MM.1S (cell line): ENCODE data around the gene GFRAL.

Experiments
- DNase-seq: peaks from one replicate; pipeline ENCODE4 v3.0.0-alpha.2; 2015
- H2AFZ ChIP-seq: fragments of 300-600 bp; sonication (generic); 2 replicates; pipeline ENCODE4 v1.6.0; 2016; ENCODE audit warnings: antibody characterized with exemption, low read length
- H3F3A ChIP-seq: fragments of 300-600 bp; sonication (generic); 2 replicates; pipeline ENCODE4 v1.6.1; 2016; ENCODE audit warnings: mild to moderate bottlenecking, antibody characterized with exemption, low read length, moderate library complexity, mixed read lengths; ENCODE audit not compliant: insufficient read depth
- H3K27ac ChIP-seq: fragments of 300-600 bp; sonication (generic); 2 replicates; pipeline ENCODE4 v1.5.1; 2016; ENCODE audit warnings: mild to moderate bottlenecking, low read length
- H3K27me3 ChIP-seq: fragments of 300-600 bp; sonication (generic); replicated peaks from 2 replicates; pipeline ENCODE4 v1.6.0; 2016; ENCODE audit warnings: low read length; ENCODE audit not compliant: insufficient read depth
- H3K36me3 ChIP-seq: fragments of 300-600 bp; sonication (generic); replicated peaks from 2 replicates; pipeline ENCODE4 v1.6.1; 2016; ENCODE audit warnings: mild to moderate bottlenecking, low read length, mixed read lengths; ENCODE audit not compliant: insufficient read depth
- H3K4me1 ChIP-seq: fragments of 300-600 bp; sonication (generic); 2 replicates; pipeline ENCODE4 v1.6.1; 2016; ENCODE audit warnings: low read length, mixed read lengths
- H3K4me2 ChIP-seq: fragments of 300-600 bp; sonication (generic); 2 replicates; pipeline ENCODE4 v1.6.0; 2016; ENCODE audit warnings: low read depth, low read length
- H3K4me3 ChIP-seq: fragments of 300-600 bp; sonication (generic); 2 replicates; pipeline ENCODE4 v1.5.1; 2016; ENCODE audit warnings: low read length, mixed read lengths
- H3K79me2 ChIP-seq: fragments of 300-600 bp; sonication (generic); 2 replicates; pipeline ENCODE4 v1.6.1; 2016; ENCODE audit warnings: mixed run types, low read length, mixed read lengths
- H3K9ac ChIP-seq: fragments of 300-600 bp; sonication (generic); 2 replicates; pipeline ENCODE4 v1.6.1; 2016; ENCODE audit warnings: low read length, mixed read lengths
- H3K9me2 ChIP-seq: fragments of 300-600 bp; sonication (generic); replicated peaks from 2 replicates; pipeline ENCODE4 v1.6.1; 2016; ENCODE audit warnings: mild to moderate bottlenecking, low read length, mixed read lengths; ENCODE audit not compliant: insufficient read depth
- H3K9me3 ChIP-seq: fragments of 300-600 bp; sonication (generic); replicated peaks from 2 replicates; pipeline ENCODE4 v1.6.1; 2016; ENCODE audit warnings: mild to moderate bottlenecking, low read length, mixed read lengths; ENCODE audit not compliant: insufficient read depth
- H4K20me1 ChIP-seq: fragments of 300-600 bp; sonication (generic); 2 replicates; pipeline ENCODE4 v1.6.1; 2016; ENCODE audit warnings: mild to moderate bottlenecking, low read length, moderate library complexity, mixed read lengths; ENCODE audit not compliant: insufficient read depth
- EZH2 ChIP-seq: fragments of 300-600 bp; sonication (generic); optimal IDR thresholded peaks from 2 replicates; pipeline ENCODE3; 2017; ENCODE audit warnings: low read depth, mild to moderate bottlenecking, antibody characterized with exemption, low read length, mixed read lengths
- EZH2phosphoT487 ChIP-seq: fragments of 300-600 bp; sonication (generic); IDR thresholded peaks from 2 replicates; pipeline ENCODE4 v1.6.1; 2018; ENCODE audit warnings: antibody characterized with exemption, low read length
- TF ChIP-seq, protein P1 (sequence below): fragments of 300-600 bp; sonication (generic); IDR thresholded peaks from 2 replicates; pipeline ENCODE4 v1.5.1; 2016; ENCODE audit warnings: antibody characterized with exemption, low read length, mixed read lengths

The GFRAL gene

DNA sequence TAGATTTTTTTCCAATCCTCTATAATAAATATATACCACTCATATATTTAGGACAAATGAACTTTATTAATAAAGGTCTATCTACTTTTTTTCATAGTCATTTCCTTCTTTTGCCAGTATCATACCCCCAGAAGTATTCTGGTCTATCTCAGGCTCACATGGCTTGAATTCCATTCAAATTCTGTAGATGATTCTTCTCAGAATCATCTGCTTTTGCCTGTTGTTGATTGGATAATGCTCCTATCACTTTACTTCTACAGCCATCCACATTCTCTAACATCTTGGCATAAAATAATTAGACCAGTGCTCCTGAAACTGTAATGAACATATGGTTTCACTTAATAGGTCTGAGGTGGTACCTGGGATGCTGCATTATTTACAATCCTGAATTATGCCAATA is 121.2 kb downstream of the GFRAL start:
- H3K79me2 ChIP-seq = no peaks in the 10 kb centered on the region
- peak overlapping the region; percentile 10; the same call in 1 of the 2 replicates for H2AFZ ChIP-seq
- no peaks in the 10 kb centered on the region for H3K9me3 ChIP-seq
- H3K9me2 ChIP-seq = no peaks in the 10 kb centered on the region
- no peaks in the 10 kb centered on the region for H3K27me3 ChIP-seq
- no peak overlapping the region for H3K4me3 ChIP-seq
- DNase-seq = no peak
- H3K9ac ChIP-seq = no peak overlapping the region
- no peaks in the 10 kb centered on the region for H3F3A ChIP-seq
- no peaks in the 10 kb centered on the region for H3K36me3 ChIP-seq
- no peak overlapping the region for H3K27ac ChIP-seq
- no peak overlapping the region for H3K4me2 ChIP-seq
- TF ChIP-seq, protein P1, sequence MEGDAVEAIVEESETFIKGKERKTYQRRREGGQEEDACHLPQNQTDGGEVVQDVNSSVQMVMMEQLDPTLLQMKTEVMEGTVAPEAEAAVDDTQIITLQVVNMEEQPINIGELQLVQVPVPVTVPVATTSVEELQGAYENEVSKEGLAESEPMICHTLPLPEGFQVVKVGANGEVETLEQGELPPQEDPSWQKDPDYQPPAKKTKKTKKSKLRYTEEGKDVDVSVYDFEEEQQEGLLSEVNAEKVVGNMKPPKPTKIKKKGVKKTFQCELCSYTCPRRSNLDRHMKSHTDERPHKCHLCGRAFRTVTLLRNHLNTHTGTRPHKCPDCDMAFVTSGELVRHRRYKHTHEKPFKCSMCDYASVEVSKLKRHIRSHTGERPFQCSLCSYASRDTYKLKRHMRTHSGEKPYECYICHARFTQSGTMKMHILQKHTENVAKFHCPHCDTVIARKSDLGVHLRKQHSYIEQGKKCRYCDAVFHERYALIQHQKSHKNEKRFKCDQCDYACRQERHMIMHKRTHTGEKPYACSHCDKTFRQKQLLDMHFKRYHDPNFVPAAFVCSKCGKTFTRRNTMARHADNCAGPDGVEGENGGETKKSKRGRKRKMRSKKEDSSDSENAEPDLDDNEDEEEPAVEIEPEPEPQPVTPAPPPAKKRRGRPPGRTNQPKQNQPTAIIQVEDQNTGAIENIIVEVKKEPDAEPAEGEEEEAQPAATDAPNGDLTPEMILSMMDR = no peak
- no peak for TF ChIP-seq EZH2
- no peak for TF ChIP-seq EZH2phosphoT487
- 0 out of 2 replicates have a peak, but pooled peaks cover 3% of the 10 kb centered on the region for H3K4me1 ChIP-seq
- H4K20me1 ChIP-seq = no peaks in the 10 kb centered on the region

DNA sequence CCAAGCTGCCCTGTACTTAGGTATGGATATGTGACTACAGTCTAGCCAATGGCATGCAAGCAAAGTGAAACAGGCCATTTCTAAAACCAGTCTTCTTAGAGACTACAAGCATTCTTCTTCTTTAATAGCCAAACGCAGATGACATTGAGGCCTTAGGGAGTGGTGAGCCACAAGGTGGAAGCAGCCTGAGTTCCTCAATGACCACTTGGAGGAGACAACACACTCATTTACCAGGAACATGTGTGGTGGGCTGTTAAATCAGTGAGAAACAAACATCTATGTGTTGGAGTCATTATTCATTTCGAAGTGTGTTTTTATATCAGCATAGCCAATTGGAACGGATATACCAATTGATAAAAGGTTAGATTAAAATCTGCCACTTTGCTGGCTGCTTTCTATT is 122.0 kb downstream of the GFRAL start:
- Histone ChIP-seq H3K4me1 (0 out of 2 replicates have a peak, but pooled peaks cover 3% of the 10 kb centered on the region), H3K36me3 (no peaks in the 10 kb centered on the region), H3K9ac (no peak overlapping the region), H3F3A (no peaks in the 10 kb centered on the region), H3K79me2 (no peaks in the 10 kb centered on the region), H2AFZ (no peak overlapping the region), H4K20me1 (no peaks in the 10 kb centered on the region), H3K27me3 (no peaks in the 10 kb centered on the region), H3K9me2 (no peaks in the 10 kb centered on the region), H3K4me2 (no peak overlapping the region), H3K27ac (no peak overlapping the region), H3K4me3 (no peak overlapping the region), H3K9me3 (no peaks in the 10 kb centered on the region)
- TF ChIP-seq EZH2phosphoT487 (no peak), EZH2 (no peak)
- TF ChIP-seq, protein P1 = peak; percentile 33
- no peak for DNase-seq

DNA sequence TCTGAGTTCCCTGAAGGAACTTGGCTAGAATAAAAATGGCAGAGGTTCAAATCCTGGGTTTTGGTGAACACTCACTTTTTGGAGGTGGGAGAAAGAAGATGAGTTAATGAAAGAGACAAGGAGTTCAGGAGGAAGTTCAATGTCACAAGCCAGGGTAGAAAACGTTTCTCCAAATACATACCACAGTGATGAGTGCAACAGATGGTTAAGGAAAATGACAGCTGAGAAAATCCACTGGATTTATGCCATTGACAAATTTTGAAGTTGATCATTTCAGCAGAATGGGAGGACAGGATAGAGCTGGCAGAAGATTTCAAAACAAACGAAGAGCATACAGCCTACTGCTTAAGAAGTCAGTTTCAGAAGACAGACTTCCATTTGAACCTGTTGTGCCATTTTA is 122.7 kb downstream of the GFRAL start:
- Histone ChIP-seq H3K4me1 (0 out of 2 replicates have a peak, but pooled peaks cover 3% of the 10 kb centered on the region), H2AFZ (no peak overlapping the region), H3K9me2 (no peaks in the 10 kb centered on the region), H3K79me2 (no peaks in the 10 kb centered on the region), H3K36me3 (no peaks in the 10 kb centered on the region), H3K4me3 (no peak overlapping the region), H3K9ac (no peak overlapping the region), H3F3A (no peaks in the 10 kb centered on the region), H3K27me3 (no peaks in the 10 kb centered on the region), H3K27ac (no peak overlapping the region), H4K20me1 (no peaks in the 10 kb centered on the region), H3K9me3 (no peaks in the 10 kb centered on the region), H3K4me2 (no peak overlapping the region)
- DNase-seq = no peak
- no peak for TF ChIP-seq EZH2
- TF ChIP-seq EZH2phosphoT487 = no peak
- TF ChIP-seq, protein P1 = no peak
